ENCODE measurements around the gene GJC2. TPM values are rescaled to one million over a fixed set of nuclear protein-coding genes. Genes with fewer than 3 reads are reported as not detected.
"Not testable (repeated sequence)": the region's sequence is repeated elsewhere in the genome, so short reads cannot be mapped to it uniquely, and the experiment has no call there.

The GJC2 gene
- 45.3 and 48.4 TPM in 2 replicates for total RNA-seq (2014; rRNA removed; shearing (Covaris generic))

DNA sequence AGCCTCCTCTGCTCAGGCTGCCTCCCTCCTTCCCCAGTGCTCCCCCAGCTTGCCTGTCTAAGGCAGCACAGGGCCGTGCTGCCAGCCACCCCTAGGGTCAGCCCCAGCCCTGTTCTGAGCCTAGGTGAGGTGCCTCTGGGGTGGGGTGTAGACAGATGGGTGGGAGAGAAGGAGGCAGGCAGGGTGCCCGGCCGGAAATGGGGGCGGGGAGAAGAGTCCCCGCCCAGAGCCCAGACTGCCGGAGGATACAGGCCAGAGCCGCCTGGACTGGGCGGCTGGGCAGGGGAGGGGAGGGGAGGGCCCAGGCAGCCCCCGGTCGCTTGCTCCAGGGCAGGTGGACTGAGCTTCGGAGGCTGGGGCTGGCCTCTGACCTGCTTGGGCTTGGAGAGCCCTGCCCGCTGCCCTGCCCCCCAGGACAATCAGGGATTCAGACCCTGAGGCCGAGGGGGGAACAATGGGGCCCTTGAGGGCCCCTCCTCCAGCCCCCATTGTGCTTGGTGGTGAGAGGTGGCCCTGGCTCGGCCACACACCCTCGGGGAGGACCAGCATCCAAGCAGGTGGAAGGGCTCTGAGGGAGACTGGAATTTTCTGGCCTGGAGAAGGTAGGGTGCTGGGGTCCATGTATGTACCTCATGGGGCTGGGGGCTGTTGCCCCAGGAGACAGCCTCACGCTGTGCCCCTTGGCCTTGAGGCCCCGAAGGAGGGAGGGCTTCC lies at the start of gene GJC2:
TSS of gene GJC2 (plus strand) at position 525 of the 714 bp plus-strand sequence. CDS start 7,829 bp downstream, outside the sequence.
- DNase-seq (ENCODE audit: low spot score): peak; percentile 87

- DNase-seq (ENCODE audit: low spot score): no peak
Observed at GRCh38 chr1:228100822-228101613, 48.7 kb upstream of the GJC2 start.

GRCh38 chr1:228101614-228101993 lies 48.1 kb upstream of the GJC2 start:
- no peak for DNase-seq (ENCODE audit: low spot score)

GRCh38 chr1:228101994-228102790 lies 47.5 kb upstream of the GJC2 start:
- peak; percentile 57 for DNase-seq (ENCODE audit: low spot score)

GRCh38 chr1:228102791-228103620 lies 46.7 kb upstream of the GJC2 start, which contains the start of gene C1orf35:
Gene C1orf35, minus strand, starts transcription at chr1:228103325. Its CDS starts 98 bp downstream, at chr1:228103227.
- peak; percentile 89 for DNase-seq (ENCODE audit: low spot score)

DNA sequence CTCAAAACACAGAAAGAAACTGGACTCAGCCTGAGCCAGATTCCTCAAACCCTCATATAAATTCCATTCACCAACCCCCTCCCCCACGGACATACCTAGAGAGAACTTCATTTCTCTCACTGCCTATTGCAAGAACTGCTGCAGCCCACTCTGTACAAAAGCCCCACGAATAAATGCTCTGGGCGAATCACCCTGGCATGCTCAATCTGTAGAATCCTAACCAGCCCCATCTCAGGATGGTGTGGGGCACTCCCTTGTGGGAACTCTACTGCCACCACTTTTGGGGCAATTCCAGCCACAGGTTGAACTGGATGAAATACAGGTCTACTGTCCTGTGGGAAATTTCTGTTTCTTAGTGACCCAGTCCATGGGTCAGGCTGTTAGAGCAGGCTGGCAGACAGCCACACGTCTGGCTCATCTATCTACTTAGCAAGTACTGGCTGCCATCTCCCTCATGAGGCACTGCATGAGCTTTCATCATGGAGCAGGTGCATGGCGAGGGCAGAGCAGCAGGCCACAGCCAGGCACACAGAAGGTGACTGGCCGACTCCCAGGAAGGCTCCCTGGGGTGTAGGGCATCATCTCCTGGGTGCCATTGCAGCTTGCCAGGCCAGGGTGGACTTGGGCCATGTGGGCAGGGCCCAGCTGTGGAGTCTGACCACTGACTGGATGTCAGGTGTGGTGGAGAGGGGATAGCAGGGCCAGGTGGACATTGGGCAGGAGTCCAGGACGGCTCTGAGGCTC lies 45.0 kb upstream of the GJC2 start:
- DNase-seq (ENCODE audit: low spot score): no peak

DNA sequence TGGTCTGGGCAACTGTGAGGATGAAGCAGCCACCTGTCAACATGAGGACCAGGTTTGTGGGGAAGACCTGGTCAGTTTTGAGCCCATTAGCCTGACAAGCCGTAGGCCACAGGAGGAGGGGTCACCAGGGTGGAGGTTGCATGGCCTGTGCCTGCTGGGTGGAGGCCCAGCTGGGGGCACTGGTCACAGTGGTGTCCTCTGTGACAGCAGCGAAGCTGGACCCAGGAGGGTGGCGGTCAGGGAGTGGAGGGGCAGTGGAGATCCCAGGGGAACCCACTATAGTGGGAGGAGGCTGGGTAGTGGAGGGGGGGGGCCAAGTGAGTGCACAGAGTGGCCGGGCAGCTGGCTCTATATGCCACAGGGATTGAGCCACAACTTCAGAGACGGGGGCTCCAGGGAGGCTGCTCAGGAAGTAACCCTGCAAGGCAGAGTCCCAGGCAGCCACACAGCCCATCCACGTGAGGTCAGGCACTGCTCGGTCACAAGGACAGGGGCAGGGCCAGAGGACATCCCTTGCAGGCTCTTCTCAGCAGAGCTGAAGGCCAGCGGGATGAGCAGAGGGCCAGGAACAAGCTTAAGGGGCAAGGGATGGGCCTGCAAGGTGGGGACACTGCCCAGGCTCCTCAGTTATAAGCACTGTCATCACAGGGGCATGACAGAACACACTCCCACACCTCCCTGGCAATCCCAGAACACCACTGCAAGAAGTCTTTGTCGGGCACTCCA lies 44.3 kb upstream of the GJC2 start:
- no peak for DNase-seq (ENCODE audit: low spot score)

- DNase-seq (ENCODE audit: low spot score): no peak
Observed at GRCh38 chr1:228105996-228106799, 43.5 kb upstream of the GJC2 start.

- DNase-seq (ENCODE audit: low spot score): no peak
Observed at GRCh38 chr1:228106800-228107054, 43.0 kb upstream of the GJC2 start.

GRCh38 chr1:228107636-228108035 lies 42.1 kb upstream of the GJC2 start:
- DNase-seq (ENCODE audit: low spot score): no peak

- DNase-seq (ENCODE audit: low spot score): no peak
Observed at GRCh38 chr1:228108055-228108690, 41.6 kb upstream of the GJC2 start.

DNA sequence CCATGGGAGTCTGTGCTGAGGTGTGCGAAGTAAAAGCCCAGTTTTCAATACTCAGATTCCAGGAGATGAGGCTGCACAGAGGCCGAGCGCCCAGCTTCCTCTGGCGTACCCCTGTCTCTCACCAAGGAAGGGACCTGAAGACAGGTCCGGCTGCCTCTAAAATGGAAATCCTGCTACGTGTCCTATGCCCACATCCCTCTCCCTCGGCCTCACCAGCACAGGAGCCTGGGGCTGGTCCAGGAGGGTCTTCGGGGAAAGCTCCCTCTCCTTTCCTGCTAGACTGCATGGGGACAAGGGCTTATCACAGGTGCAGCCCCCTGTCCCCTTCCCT lies 41.0 kb upstream of the GJC2 start:
- DNase-seq (ENCODE audit: low spot score): peak; percentile 24

DNA sequence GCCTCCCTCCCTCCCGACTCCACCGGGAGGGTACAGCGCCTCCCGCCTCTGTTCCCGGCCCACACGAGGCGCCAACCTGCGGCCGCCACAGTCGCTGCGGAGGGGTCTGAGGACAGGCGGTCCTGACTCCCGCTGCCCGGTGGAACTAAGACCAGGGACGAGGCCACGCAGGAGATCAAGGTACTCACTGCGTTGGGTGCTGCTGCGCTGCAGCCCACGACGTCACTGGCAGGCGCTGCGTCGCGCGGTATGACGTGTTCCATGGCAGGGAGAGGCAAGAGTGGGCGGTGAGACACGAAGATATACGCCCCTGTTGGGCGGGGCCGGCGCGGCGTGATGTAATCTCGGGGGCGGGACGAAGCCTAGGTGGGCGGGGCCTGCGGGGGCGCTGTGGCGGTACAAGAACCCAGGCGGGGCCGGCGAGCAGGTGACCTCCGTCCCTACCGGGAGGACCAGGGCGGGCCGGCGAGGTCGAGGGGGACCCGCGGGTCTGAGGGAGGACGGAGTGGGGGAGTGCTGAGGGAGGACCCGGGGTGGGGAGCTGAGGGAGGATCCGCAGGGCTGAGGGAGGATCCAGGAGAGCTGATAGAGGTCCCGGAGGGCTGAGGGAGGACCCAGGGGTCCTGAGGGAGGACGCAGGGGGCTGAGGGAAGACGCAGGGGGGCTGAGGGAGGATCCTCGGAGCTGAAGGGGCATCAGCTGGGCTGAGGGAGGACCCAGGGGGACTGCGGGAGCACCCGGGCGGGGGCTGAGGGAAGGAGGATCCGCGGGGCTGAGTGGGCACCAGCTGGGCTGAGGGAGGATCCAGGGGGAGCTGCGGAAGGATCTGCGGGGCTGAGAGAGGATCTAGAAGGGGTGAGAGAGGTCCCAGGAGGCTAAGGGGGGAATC lies 40.4 kb upstream of the GJC2 start, which contains the start of gene MRPL55:
TSS of gene MRPL55 (minus strand) at position 227 of the 889 bp plus-strand sequence. CDS start 1,039 bp downstream, outside the sequence.
- peak; percentile 96 for DNase-seq (ENCODE audit: low spot score)

DNA sequence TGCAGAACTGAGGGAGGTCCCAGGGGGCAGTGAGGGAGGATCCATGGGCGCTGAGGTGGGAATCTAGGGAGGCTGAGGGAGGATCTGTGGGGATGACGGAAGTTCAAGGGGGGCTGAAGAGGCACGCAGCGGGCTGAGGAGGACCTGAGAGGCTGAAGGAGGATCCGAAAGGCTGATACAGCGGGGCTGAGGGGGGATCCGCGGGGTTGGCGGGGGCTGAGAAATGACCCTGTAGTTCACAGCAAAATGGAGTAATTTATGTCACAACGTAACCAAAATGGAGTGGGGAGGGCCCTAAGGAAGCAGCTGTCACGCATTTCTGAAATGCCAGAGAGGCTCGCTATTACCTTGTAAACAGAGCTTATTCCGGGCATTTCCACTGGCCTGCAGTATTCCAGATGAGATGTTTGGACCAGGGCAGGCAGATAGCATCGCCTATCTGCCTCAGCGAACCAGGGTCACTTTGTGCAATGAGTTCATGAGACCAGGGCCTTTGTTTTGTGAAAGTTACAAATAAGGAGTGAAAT lies 39.7 kb upstream of the GJC2 start:
- DNase-seq (ENCODE audit: low spot score): no peak

GRCh38 chr1:228110556-228110955 lies 39.2 kb upstream of the GJC2 start:
- DNase-seq (ENCODE audit: low spot score): no peak

DNA sequence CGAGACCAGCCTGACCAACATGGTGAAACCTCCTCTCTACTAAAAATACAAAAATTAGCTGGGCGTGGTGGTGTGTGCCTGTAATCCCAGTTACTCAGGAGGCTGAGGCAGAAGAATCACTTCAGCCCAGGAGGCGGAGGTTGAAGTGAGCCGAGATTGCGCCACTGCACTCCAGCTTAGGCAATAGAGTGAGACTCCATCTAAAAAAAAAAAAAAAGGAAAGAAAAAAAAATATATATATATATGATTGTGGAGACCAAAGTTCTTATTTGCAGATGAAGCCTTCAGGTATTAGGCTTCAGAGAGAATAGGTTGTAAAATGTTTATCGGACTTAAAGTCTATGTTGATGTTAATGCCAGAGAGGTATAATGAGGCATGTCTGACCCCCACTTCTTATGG lies 38.4 kb upstream of the GJC2 start:
- DNase-seq (ENCODE audit: low spot score): not testable (repeated sequence)

GRCh38 chr1:228112167-228112566 lies 37.6 kb upstream of the GJC2 start:
- DNase-seq (ENCODE audit: low spot score): no peak

All from HT-29 (cell line).